ENCODE results near the gene HIGD1B.

DNA sequence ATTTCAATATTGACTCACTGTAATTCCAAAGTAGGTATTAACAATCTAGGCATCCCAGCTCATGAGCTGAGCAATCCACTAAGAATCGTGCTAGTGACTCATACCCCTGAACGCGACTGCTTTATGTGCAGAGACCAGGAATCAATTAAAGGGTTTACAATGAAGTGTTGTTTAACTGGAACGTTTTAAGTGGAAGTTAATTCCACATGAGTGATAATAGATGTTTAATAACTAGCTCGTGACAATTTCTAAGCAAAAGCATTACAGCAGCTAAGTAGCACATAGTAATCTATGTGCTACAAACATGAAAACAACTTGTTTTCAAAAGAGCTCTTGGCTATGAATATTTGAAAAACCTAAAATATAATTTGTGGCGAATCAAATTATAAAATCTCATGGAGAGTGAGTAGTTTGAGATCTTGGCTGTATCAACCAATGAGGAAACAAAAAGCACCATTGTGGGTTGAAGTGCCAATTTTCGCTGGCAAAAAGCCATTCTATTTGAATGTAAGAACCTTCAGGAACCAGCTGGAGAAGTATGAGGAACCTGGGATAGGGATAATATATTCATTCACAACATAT lies 27.0 kb upstream of the HIGD1B start:
- TF ChIP-seq, protein P1, sequence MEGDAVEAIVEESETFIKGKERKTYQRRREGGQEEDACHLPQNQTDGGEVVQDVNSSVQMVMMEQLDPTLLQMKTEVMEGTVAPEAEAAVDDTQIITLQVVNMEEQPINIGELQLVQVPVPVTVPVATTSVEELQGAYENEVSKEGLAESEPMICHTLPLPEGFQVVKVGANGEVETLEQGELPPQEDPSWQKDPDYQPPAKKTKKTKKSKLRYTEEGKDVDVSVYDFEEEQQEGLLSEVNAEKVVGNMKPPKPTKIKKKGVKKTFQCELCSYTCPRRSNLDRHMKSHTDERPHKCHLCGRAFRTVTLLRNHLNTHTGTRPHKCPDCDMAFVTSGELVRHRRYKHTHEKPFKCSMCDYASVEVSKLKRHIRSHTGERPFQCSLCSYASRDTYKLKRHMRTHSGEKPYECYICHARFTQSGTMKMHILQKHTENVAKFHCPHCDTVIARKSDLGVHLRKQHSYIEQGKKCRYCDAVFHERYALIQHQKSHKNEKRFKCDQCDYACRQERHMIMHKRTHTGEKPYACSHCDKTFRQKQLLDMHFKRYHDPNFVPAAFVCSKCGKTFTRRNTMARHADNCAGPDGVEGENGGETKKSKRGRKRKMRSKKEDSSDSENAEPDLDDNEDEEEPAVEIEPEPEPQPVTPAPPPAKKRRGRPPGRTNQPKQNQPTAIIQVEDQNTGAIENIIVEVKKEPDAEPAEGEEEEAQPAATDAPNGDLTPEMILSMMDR (IDR thresholded peaks at IDR 0.05 in 4 of 5, conservative IDR thresholded peaks at IDR 0.05 in 1 of 5), result no peak
- no peak for TF ChIP-seq POLR2A (IDR thresholded peaks at IDR 0.05)
